Endothelial cell of umbilical vein (primary cell): Measurements from ENCODE around the gene TUT1. TPM values are rescaled to one million over a fixed set of nuclear protein-coding genes. Genes with fewer than 3 reads are reported as not detected.
A peak's percentile ranks its signal among the peaks of the same experiment; 100 is the strongest.

Experiments
- BruUV-seq: library from RNA; stranded (reverse); fragments of 400-500 nt; replicated peaks from 2 replicates; lab custom pipeline; 2021; lab: Mats Ljungman, UMichigan
- CTCF ChIA-PET: fragments of 300-600, 350-600 bp; sonication (Branson Sonifier 250); formaldehyde crosslinking; loops from one replicate; lab custom pipeline; 2021; ENCODE audit warnings: antibody characterized with exemption, inconsistent platforms; lab: Charles Lee
- POLR2A ChIA-PET: fragments of 300-600, 350-600 bp; sonication (Branson Sonifier 250); formaldehyde crosslinking; loops from one replicate; lab custom pipeline; 2021; ENCODE audit warnings: antibody characterized with exemption, inconsistent platforms; lab: Charles Lee
- DNase-seq: peaks from one replicate; pipeline ENCODE4 v3.0.0-alpha.2; 2011; ENCODE audit warnings: low read depth, low spot score
- FAIRE-seq: peaks from 2 replicates; lab custom pipeline; 2011; peaks lifted over from hg19 to GRCh38; lab: Jason Lieb, UNC
- H2AFZ ChIP-seq: 2 replicates; pipeline ENCODE4 v1.6.0; 2012; ENCODE audit warnings: low read depth, low read length, control low read depth, inconsistent platforms
- H3K27ac ChIP-seq: 2 replicates; pipeline ENCODE4 v1.5.1; 2011; ENCODE audit warnings: low read depth, mild to moderate bottlenecking, control low read depth, low read length, moderate library complexity; ENCODE audit not compliant: insufficient read depth
- H3K27me3 ChIP-seq, 2 experiments: 2 replicates each; pipeline versions ENCODE4 v1.6.0 to v1.6.1; 2011; ENCODE audit warnings: low read length in 2 of 2, mixed read lengths in 1 of 2; ENCODE audit not compliant: control insufficient read depth in 2 of 2, insufficient read depth in 2 of 2
- H3K36me3 ChIP-seq, 2 experiments: 2 replicates in 1 of 2; 3 replicates in 1 of 2; pipeline ENCODE4 v1.5.1; 2011; ENCODE audit warnings: low read length in 2 of 2, mild to moderate bottlenecking in 1 of 2, moderate library complexity in 1 of 2; ENCODE audit not compliant: control insufficient read depth in 2 of 2, insufficient read depth in 2 of 2; ENCODE audit errors: extremely low read depth in 1 of 2
- H3K4me1 ChIP-seq: 3 replicates; pipeline ENCODE4 v1.5.1; 2011; ENCODE audit warnings: mild to moderate bottlenecking, low read length; ENCODE audit not compliant: control insufficient read depth, insufficient read depth; ENCODE audit errors: extremely low read depth
- H3K4me2 ChIP-seq: 2 replicates; pipeline ENCODE4 v1.6.1; 2011; ENCODE audit warnings: low read length, control low read depth, mixed read lengths; ENCODE audit not compliant: insufficient read depth
- H3K4me3 ChIP-seq, 3 experiments: fragments of 200-600 bp in 1 of 3; sonication (generic), shearing (Covaris generic) in 1 of 3; replicated peaks in 1 of 3; 2 replicates each; pipeline ENCODE4 v1.5.1; 2011 to 2016; ENCODE audit warnings: control low read depth in 3 of 3, low read length in 3 of 3, mild to moderate bottlenecking in 2 of 3, inconsistent platforms in 1 of 3, low read depth in 1 of 3, moderate library complexity in 1 of 3; ENCODE audit not compliant: insufficient read depth in 1 of 3
- H3K79me2 ChIP-seq: 2 replicates; pipeline ENCODE4 v1.6.0; 2012; ENCODE audit warnings: low read length, inconsistent platforms; ENCODE audit not compliant: control insufficient read depth, insufficient read depth
- H3K9ac ChIP-seq: replicated peaks from 2 replicates; pipeline ENCODE3; 2011; ENCODE audit warnings: low read length, control low read depth; ENCODE audit not compliant: insufficient read depth; ENCODE audit errors: extremely low read depth
- H3K9me1 ChIP-seq: replicated peaks from 3 replicates; pipeline ENCODE4 v1.6.0; 2011; ENCODE audit warnings: mild to moderate bottlenecking, low read length; ENCODE audit not compliant: control insufficient read depth, insufficient read depth; ENCODE audit errors: extremely low read depth
- H3K9me3 ChIP-seq: replicated peaks from 2 replicates; pipeline ENCODE4 v1.5.1; 2012; ENCODE audit warnings: low read length, inconsistent platforms; ENCODE audit not compliant: control insufficient read depth, insufficient read depth
- H4K20me1 ChIP-seq: replicated peaks from 2 replicates; pipeline ENCODE3; 2011; ENCODE audit warnings: mild to moderate bottlenecking, low read length; ENCODE audit not compliant: control insufficient read depth, insufficient read depth; ENCODE audit errors: extremely low read depth
- CTCF ChIP-seq, 2 donors: IDR thresholded peaks; 1 replicate in 1 of 2; 2 replicates in 1 of 2; pipeline ENCODE4 v1.5.1; 2011; ENCODE audit warnings: low read length in 2 of 2, mild to moderate bottlenecking in 2 of 2, moderate library complexity in 2 of 2, control low read depth in 1 of 2, inconsistent platforms in 1 of 2, low read depth in 1 of 2; ENCODE audit not compliant: insufficient read depth in 1 of 2; ENCODE audit errors: extremely low read depth in 1 of 2
- EZH2 ChIP-seq: IDR thresholded peaks from 2 replicates; pipeline ENCODE4 v1.6.1; 2012; ENCODE audit warnings: borderline replicate concordance, low read depth, mild to moderate bottlenecking, moderate library complexity, low read length, inconsistent platforms; ENCODE audit not compliant: severe bottlenecking
- FOS ChIP-seq: IDR thresholded peaks from 2 replicates; pipeline ENCODE4 v1.6.1; 2011; ENCODE audit warnings: mild to moderate bottlenecking, low read length, moderate library complexity, borderline replicate concordance; ENCODE audit not compliant: insufficient read depth
- GATA2 ChIP-seq: IDR thresholded peaks from 2 replicates; pipeline ENCODE4 v1.7.0; 2011; ENCODE audit warnings: low read depth, mild to moderate bottlenecking, moderate library complexity, mixed read lengths, low read length; ENCODE audit not compliant: insufficient read length, insufficient read depth
- JUN ChIP-seq: IDR thresholded peaks from 2 replicates; pipeline ENCODE4 v1.6.1; 2011; ENCODE audit warnings: borderline replicate concordance, low read depth; ENCODE audit not compliant: insufficient read length, insufficient read depth
- MAX ChIP-seq: IDR thresholded peaks from 2 replicates; pipeline ENCODE4 v1.6.1; 2011; ENCODE audit not compliant: insufficient read depth, insufficient read length
- MYC ChIP-seq: IDR thresholded peaks from one replicate; pipeline ENCODE4 v1.6.1; 2011; ENCODE audit warnings: mild to moderate bottlenecking, low read depth, low read length
- POLR2A ChIP-seq: IDR thresholded peaks from 2 replicates; pipeline ENCODE4 v1.6.1; 2012; ENCODE audit warnings: low read depth, mild to moderate bottlenecking, control low read depth, low read length
- POLR2AphosphoS5 ChIP-seq: IDR thresholded peaks from 2 replicates; pipeline ENCODE4 v1.6.1; 2012; ENCODE audit warnings: low read depth, mild to moderate bottlenecking, control low read depth, low read length, moderate library complexity; ENCODE audit not compliant: insufficient read depth
- dilution Hi-C: fragments of 300-500 bp; cut with MboI; formaldehyde crosslinking; loops from one replicate; pipeline ENCODE4 v1.15.0; 2019; ENCODE audit warnings: low sequenced_read_pairs; ENCODE audit not compliant: extremely low pct_ligation_motif_present
- intact Hi-C: fragments of 100-400 bp; cut with micrococcal nuclease; formaldehyde crosslinking; loops from one replicate; pipeline ENCODE4 v1.10.0; 2022
- polyA plus RNA-seq, 4 experiments: library from polyadenylated mRNA; depleted of rRNA in 3 of 4; stranded (reverse) in 3 of 4; unstranded in 1 of 4; fragments of >200 nt; gene quantifications; 2 replicates each; pipeline versions ENCODE4 v1.2.1 to v1.2.3, GENCODE V29; 2011 to 2012; ENCODE audit warnings: missing spikeins in 1 of 4
- total RNA-seq: library from RNA; stranded (reverse); gene quantifications from 2 replicates; pipeline ENCODE4 v1.2.3, GENCODE V29; 2021

Gene TUT1
- total and polyA plus RNA-seq, 2 donors (not counting 3 experiments of a cell fraction or from before 2014, with no cell fraction given), result 12.7 to 16.9 TPM

- DNase-seq (peak; percentile 37), FAIRE-seq (peak; percentile 38)
- peaks cover 38% of the 10 kb centered on the region for H3K79me2 ChIP-seq
- ChIA-PET POLR2A (interaction anchor here (1.0 to 1.4 kb wide), 2 partner anchors 8 to 117 kb away, joined by 3 read pairs; partner anchors contain the start of genes C11orf98 and CSKMT), CTCF (interaction anchor here (1.2 to 11.0 kb wide), 3 partner anchors 11 to 153 kb away, joined by 7 to 376 read pairs (median 10); no protein-coding TSS in a partner anchor)
- TF ChIP-seq MYC (no peak), MAX (no peak), FOS (no peak), POLR2AphosphoS5 (no peak), JUN (no peak), POLR2A (no peak), EZH2 (no peak), CTCF (IDR thresholded peaks at IDR 0.05; ENCODE audit: extremely low read depth in 1 of 2, insufficient read depth in 1 of 2, low read depth in 1 of 2, low read length in 2 of 2) (no peak), GATA2 (no peak)
- peaks cover 51% of the 10 kb centered on the region for H3K4me1 ChIP-seq
- H3K27ac ChIP-seq, result no peak overlapping the region
- H3K4me3 ChIP-seq, result no peak overlapping the region
- H2AFZ ChIP-seq, result no peak overlapping the region
- no peaks in the 10 kb centered on the region for H3K27me3 ChIP-seq
- no peaks in the 10 kb centered on the region for H3K36me3 ChIP-seq
- no peaks in the 10 kb centered on the region for H3K9me3 ChIP-seq
- no peaks in the 10 kb centered on the region for H3K9me1 ChIP-seq
- no peak overlapping the region for H3K9ac ChIP-seq
- H4K20me1 ChIP-seq, result no peaks in the 10 kb centered on the region
- intact Hi-C loops, result no loop called here
- dilution Hi-C loops, result no loop called here
- BruUV-seq, result no TSS peak
- H3K4me2 ChIP-seq, result peak overlapping the region; percentile 67
Observed at GRCh38 chr11:62547691-62548281, 43.5 kb downstream of the TUT1 start.
